Fibroblast of pulmonary artery (primary cell): Measurements from ENCODE around the gene CCDC136.

ENCODE experiments used
- DNase-seq: peaks from one replicate; pipeline ENCODE4 v3.0.0-alpha.2; 2010; ENCODE audit warnings: low read depth
- H3K4me3 ChIP-seq: replicated peaks from 2 replicates; pipeline ENCODE4 v1.5.1; 2011; ENCODE audit warnings: low read depth, mild to moderate bottlenecking, control low read depth, low read length, moderate library complexity
- CTCF ChIP-seq: IDR thresholded peaks from 2 replicates; pipeline ENCODE4 v1.5.1; 2011; ENCODE audit warnings: mild to moderate bottlenecking, control low read depth, low read length, inconsistent platforms; ENCODE audit errors: missing control alignments

Gene CCDC136

DNA sequence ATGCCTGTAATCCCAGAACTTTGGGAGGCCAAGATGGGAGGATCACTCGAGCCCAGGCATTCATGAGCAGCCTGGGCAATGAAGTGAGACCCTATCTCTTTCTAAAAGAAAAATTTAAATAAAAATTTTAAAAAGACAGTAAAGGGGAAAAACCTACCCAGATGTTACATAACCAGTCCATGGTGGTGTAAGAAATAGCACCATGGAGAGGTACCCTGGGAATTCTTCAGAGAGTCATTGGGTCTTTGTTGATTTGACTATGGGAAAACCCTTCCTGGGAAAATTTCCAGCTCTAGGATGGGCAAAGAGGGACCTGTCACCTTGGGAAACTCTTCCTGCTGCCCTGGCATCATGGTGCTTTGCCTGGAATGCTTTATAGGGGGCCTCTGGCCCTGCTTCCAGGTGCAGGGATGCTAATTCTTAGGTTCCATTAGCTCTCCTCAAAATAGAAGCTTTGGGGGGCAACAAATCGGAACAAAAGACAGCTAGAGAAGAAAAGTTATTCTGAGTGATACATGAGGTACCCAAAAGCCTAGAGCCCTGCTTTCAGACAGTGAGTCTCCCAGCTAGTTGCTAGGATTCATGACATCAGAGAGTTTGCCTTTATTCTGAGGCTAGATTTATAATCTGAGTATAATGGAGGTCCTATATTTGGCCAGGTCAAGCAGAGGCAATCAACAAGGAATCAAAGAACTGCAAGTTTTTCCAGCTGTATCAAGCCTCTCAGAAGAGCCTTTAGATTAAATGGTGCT lies 10.1 kb downstream of the CCDC136 start:
- TF ChIP-seq CTCF: no peak
- no peak for DNase-seq
- H3K4me3 ChIP-seq: no peak overlapping the region

DNA sequence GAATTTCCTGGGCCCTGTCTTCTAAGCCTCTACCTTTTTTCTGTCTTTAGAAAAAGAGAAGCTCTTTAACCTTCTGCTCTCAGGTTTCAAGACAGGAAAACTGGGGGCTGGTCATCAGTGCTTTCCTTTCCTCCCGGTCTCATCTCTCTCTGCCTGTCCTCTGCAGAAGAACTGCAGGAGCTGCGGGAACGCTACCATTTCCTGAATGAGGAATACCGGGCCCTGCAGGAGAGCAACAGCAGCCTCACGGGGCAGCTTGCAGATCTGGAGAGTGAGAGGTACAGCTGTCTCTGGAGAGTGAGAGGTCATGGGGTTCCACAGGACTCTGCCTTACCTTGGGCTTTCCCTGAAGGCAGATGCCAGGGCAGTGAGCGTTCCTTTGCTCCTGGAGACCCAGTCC lies 12.7 kb downstream of the CCDC136 start:
- TF ChIP-seq CTCF: no peak
- no peak overlapping the region for H3K4me3 ChIP-seq
- DNase-seq: no peak

DNA sequence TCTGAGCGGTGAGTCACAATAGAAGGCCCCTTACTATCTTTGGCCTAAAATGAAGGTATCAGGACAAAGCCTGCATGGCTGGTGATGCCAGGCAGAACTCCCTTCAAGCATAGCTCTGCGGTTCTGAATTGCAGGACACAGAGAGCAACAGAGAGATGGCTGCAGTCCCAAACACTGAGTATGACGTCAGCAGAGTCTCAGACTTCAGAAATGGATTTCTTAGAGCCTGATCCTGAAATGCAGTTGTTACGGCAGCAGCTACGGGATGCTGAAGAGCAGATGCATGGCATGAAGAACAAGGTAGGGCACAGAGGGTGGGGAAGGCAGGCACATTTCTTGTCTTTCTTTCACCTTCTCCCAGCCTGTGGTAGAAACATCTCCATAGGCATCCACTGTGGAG lies 13.5 kb downstream of the CCDC136 start:
- DNase-seq: no peak
- no peak for TF ChIP-seq CTCF
- H3K4me3 ChIP-seq: no peak overlapping the region

- no peak for DNase-seq
- no peak for TF ChIP-seq CTCF
- no peak overlapping the region for H3K4me3 ChIP-seq
Measured at GRCh38 chr7:128807191-128807590, 15.4 kb downstream of the CCDC136 start.

DNA sequence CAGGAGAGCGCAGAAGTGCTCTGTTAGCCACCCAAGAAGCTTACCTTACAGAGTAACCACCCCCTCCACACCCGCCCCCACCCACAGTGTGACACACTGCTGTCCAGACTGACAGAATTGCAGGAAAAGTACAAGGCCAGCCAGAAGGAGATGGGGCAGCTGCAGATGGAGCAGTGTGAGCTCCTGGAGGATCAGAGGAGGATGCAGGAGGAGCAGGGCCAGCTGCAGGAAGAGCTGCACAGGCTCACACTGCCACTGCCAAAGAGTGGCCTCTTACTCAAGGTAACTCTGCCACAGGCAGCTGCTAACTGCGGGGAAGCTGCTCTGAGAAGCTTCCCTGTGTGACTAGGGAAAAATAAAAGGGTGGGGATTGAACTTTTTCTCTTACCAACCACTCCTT lies 17.6 kb downstream of the CCDC136 start:
- DNase-seq: no peak
- TF ChIP-seq CTCF: no peak
- H3K4me3 ChIP-seq: no peak overlapping the region

DNA sequence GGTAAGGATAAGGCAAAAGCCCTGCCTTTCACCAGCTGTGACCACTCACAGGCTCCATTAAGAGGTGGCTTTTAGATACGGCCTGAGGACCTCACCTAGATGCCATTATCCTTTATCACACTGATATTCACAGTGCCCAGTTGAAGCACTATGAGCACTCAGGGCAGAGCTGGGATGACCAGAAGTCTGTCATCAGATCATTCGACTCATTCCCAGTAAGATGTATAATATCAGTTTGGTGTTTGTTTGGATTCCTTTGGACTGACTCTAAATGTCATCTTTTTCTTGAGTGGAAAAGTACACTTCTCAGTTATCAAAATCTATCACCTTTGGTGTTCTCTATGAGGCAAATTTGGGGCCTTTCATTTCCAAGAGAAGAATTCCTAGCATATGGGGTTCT lies 18.7 kb downstream of the CCDC136 start:
- H3K4me3 ChIP-seq: no peak overlapping the region
- no peak for DNase-seq
- TF ChIP-seq CTCF: no peak

- no peak for TF ChIP-seq CTCF
- H3K4me3 ChIP-seq: no peak overlapping the region
Measured at GRCh38 chr7:128810997-128811396, 19.2 kb downstream of the CCDC136 start.

More at GRCh38 chr7:128810997-128811396, 19.2 kb downstream of the CCDC136 start:
- DNase-seq: no peak
